ENCODE results near the gene WDPCP. TPM values are rescaled to one million over a fixed set of nuclear protein-coding genes. Genes with fewer than 3 reads are reported as not detected.
"Not testable (repeated sequence)": the region's sequence is repeated elsewhere in the genome, so short reads cannot be mapped to it uniquely, and the experiment has no call there.

The WDPCP gene
- total RNA-seq, 2 experiments from 2014 or later: 7.8 to 8.0 TPM

DNA sequence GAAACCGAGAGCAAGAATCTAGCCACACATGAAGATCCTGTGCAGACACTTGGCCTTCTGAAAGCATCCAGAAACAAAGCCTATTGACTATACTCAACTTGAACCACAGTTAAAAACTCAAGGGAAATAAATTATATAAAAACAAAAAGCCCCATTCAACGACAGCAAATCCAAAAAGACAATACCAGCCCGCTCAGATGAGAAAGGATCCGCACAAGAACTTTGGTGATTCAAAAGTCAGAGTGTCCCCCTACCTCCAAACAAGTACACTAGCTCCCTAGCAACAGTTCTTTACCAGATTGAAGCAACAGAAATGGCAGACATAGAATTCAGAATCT lies 163.2 kb downstream of the WDPCP start:
- H3K9me3 Mint-ChIP-seq: peaks cover 14% of the 10 kb centered on the region
- no peak overlapping the region for H3K4me3 Mint-ChIP-seq
- no peaks in the 10 kb centered on the region for H3K4me1 Mint-ChIP-seq
- H3K36me3 Mint-ChIP-seq: peaks cover 37% of the 10 kb centered on the region
- no peaks in the 10 kb centered on the region for H3K27me3 Mint-ChIP-seq
- DNase-seq: no peak
- no peak overlapping the region for H3K27ac Mint-ChIP-seq

GRCh38 chr2:63424329-63425078 lies 163.8 kb downstream of the WDPCP start:
- no peaks in the 10 kb centered on the region for H3K4me1 Mint-ChIP-seq
- H3K36me3 Mint-ChIP-seq: peaks cover 34% of the 10 kb centered on the region
- DNase-seq: peak; percentile 3
- H3K27ac Mint-ChIP-seq: no peak overlapping the region
- no peak overlapping the region for H3K4me3 Mint-ChIP-seq
- H3K27me3 Mint-ChIP-seq: no peaks in the 10 kb centered on the region
- peaks cover 14% of the 10 kb centered on the region for H3K9me3 Mint-ChIP-seq

GRCh38 chr2:63422556-63422955 lies 165.7 kb downstream of the WDPCP start:
- DNase-seq: no peak
- peaks cover 20% of the 10 kb centered on the region for H3K36me3 Mint-ChIP-seq
- H3K4me3 Mint-ChIP-seq: no peak overlapping the region
- no peaks in the 10 kb centered on the region for H3K4me1 Mint-ChIP-seq
- peaks cover 4% of the 10 kb centered on the region for H3K9me3 Mint-ChIP-seq
- H3K27ac Mint-ChIP-seq: no peak overlapping the region
- H3K27me3 Mint-ChIP-seq: no peaks in the 10 kb centered on the region

DNA sequence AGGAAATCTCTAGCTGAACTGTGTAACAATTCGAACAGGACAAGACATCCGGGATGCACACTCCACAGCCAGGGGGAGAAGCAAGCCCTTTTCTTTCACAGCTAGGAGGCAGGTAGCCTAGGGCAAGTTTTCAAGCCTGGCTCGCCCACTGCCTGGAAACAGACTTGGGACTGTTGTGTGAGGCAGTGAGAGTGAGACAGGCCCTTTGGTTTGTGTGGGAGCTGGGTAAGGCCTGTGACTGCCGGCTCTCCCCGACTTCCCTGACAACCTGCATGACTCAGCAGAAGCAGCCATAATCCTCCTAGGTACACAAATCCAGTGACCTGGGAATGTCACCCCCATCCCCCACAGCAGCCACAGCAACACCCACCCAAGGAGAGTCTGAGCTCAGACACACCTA lies 179.7 kb downstream of the WDPCP start:
- DNase-seq: no peak
- H3K4me3 Mint-ChIP-seq: no peak overlapping the region
- H3K36me3 Mint-ChIP-seq: peaks cover 6% of the 10 kb centered on the region
- H3K9me3 Mint-ChIP-seq: no peaks in the 10 kb centered on the region
- H3K27me3 Mint-ChIP-seq: no peaks in the 10 kb centered on the region
- no peak overlapping the region for H3K27ac Mint-ChIP-seq
- H3K4me1 Mint-ChIP-seq: no peaks in the 10 kb centered on the region

DNA sequence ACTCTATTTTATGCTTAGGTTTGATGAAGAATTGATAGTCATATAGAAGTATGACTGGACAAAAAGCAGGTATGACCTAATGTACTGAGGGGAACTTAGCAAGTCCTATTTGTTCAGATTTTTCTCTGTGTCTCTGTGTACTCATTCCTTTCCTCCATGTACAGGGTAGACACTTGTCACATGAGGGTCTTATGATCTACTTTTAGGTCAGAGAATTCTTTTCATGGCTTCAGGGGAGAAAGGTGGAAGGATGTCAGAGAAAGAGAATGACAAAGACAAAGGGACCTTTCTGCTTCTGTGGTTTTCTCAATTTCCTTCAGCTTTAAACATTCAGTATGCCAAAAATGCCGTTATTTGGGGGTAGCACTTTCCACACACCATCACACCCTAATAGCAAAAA lies 181.6 kb downstream of the WDPCP start:
- Mint-ChIP-seq H3K4me1 (no peaks in the 10 kb centered on the region), H3K9me3 (peaks cover 7% of the 10 kb centered on the region), H3K27me3 (no peaks in the 10 kb centered on the region), H3K36me3 (peaks cover 19% of the 10 kb centered on the region), H3K27ac (no peak overlapping the region), H3K4me3 (no peak overlapping the region)
- DNase-seq: no peak

GRCh38 chr2:63403820-63404219 lies 184.5 kb downstream of the WDPCP start:
- no peaks in the 10 kb centered on the region for H3K4me1 Mint-ChIP-seq
- H3K27ac Mint-ChIP-seq: no peak overlapping the region
- no peak overlapping the region for H3K4me3 Mint-ChIP-seq
- H3K36me3 Mint-ChIP-seq: peaks cover 21% of the 10 kb centered on the region
- no peaks in the 10 kb centered on the region for H3K27me3 Mint-ChIP-seq
- peaks cover 7% of the 10 kb centered on the region for H3K9me3 Mint-ChIP-seq
- no peak for DNase-seq

GRCh38 chr2:63402889-63403288 lies 185.4 kb downstream of the WDPCP start:
- not testable (repeated sequence) for DNase-seq, H3K27me3 Mint-ChIP-seq, H3K4me1 Mint-ChIP-seq, H3K4me3 Mint-ChIP-seq, H3K27ac Mint-ChIP-seq, H3K9me3 Mint-ChIP-seq
- H3K36me3 Mint-ChIP-seq: peaks cover 21% of the 10 kb centered on the region

DNA sequence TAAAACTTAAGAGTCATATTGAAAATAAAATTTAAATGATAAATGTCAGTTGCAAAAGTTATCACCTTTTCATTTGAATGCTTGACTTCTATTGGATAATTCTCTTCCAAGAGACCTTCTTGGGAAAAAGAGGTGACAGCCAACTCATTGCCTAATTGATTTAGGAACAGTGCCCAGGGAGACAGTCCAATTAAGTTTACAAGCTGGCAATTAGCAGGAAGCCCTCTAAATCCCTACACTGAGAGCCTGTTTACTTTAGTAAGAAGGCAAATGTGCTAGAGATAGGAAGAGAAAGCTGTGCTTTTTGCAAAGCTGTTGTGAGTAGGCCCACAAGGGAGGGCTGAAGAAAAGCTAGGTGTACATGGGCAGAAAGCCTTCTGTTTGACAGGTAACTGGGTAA lies 189.1 kb downstream of the WDPCP start:
- no peak overlapping the region for H3K4me3 Mint-ChIP-seq

GRCh38 chr2:63379451-63379850 lies 208.8 kb downstream of the WDPCP start:
- H3K27ac Mint-ChIP-seq: no peak overlapping the region

More for the DNA sequence above, 189.1 kb downstream of the WDPCP start:
- Mint-ChIP-seq H3K4me1 (no peaks in the 10 kb centered on the region), H3K9me3 (peaks cover 16% of the 10 kb centered on the region), H3K36me3 (peaks cover 32% of the 10 kb centered on the region), H3K27me3 (no peaks in the 10 kb centered on the region), H3K27ac (no peak overlapping the region)
- no peak for DNase-seq

DNA sequence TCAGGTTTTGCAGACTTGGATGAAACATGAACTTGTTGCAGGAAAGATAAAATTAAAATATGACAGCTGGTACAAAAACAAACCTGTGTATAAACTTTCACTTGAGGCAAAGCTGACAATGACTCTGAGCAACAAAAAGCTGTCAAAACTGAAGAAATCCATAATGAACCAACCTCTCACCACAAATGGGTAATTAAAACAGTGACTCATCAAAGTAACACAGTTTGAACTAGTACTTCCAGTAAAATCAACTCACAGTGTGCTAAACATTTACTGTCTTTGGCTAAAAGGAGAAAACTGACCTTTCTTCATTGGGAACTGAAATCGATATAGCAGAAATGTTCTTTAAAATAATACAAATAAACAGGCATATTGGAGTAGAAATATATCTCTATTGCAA lies 209.7 kb downstream of the WDPCP start:
- no peaks in the 10 kb centered on the region for H3K4me1 Mint-ChIP-seq
- no peak overlapping the region for H3K27ac Mint-ChIP-seq
- H3K36me3 Mint-ChIP-seq: peaks cover 19% of the 10 kb centered on the region
- H3K9me3 Mint-ChIP-seq: peaks cover 2% of the 10 kb centered on the region
- DNase-seq: no peak
- no peaks in the 10 kb centered on the region for H3K27me3 Mint-ChIP-seq
- no peak overlapping the region for H3K4me3 Mint-ChIP-seq

More at GRCh38 chr2:63379451-63379850, 208.8 kb downstream of the WDPCP start:
- no peak for DNase-seq
- no peaks in the 10 kb centered on the region for H3K9me3 Mint-ChIP-seq
- H3K4me1 Mint-ChIP-seq: no peaks in the 10 kb centered on the region
- no peaks in the 10 kb centered on the region for H3K27me3 Mint-ChIP-seq
- no peak overlapping the region for H3K4me3 Mint-ChIP-seq
- H3K36me3 Mint-ChIP-seq: peaks cover 14% of the 10 kb centered on the region

GRCh38 chr2:63374341-63374740 lies 213.9 kb downstream of the WDPCP start:
- Mint-ChIP-seq H3K27ac (no peak overlapping the region), H3K27me3 (no peaks in the 10 kb centered on the region), H3K4me1 (no peaks in the 10 kb centered on the region), H3K36me3 (peaks cover 28% of the 10 kb centered on the region), H3K9me3 (peaks cover 18% of the 10 kb centered on the region), H3K4me3 (no peak overlapping the region)
- DNase-seq: no peak

GRCh38 chr2:63372549-63372948 lies 215.7 kb downstream of the WDPCP start:
- Mint-ChIP-seq H3K9me3 (peaks cover 18% of the 10 kb centered on the region), H3K4me3 (no peak overlapping the region), H3K27me3 (no peaks in the 10 kb centered on the region), H3K27ac (no peak overlapping the region), H3K4me1 (no peaks in the 10 kb centered on the region), H3K36me3 (peaks cover 33% of the 10 kb centered on the region)
- no peak for DNase-seq

- no peaks in the 10 kb centered on the region for H3K4me1 Mint-ChIP-seq
- no peaks in the 10 kb centered on the region for H3K27me3 Mint-ChIP-seq
- H3K9me3 Mint-ChIP-seq: peaks cover 18% of the 10 kb centered on the region
Observed at GRCh38 chr2:63369146-63369545, 219.1 kb downstream of the WDPCP start.

GRCh38 chr2:63364866-63365265 lies 223.4 kb downstream of the WDPCP start:
- H3K9me3 Mint-ChIP-seq: no peaks in the 10 kb centered on the region
- H3K4me3 Mint-ChIP-seq: no peak overlapping the region

More at GRCh38 chr2:63369146-63369545, 219.1 kb downstream of the WDPCP start:
- Mint-ChIP-seq H3K4me3 (no peak overlapping the region), H3K27ac (no peak overlapping the region), H3K36me3 (peaks cover 29% of the 10 kb centered on the region)
- DNase-seq: no peak

GRCh38 chr2:63357722-63358121 lies 230.6 kb downstream of the WDPCP start:
- not testable (repeated sequence) for H3K4me1 Mint-ChIP-seq, H3K27me3 Mint-ChIP-seq, DNase-seq, H3K4me3 Mint-ChIP-seq, H3K27ac Mint-ChIP-seq
- Mint-ChIP-seq H3K36me3 (peaks cover 52% of the 10 kb centered on the region), H3K9me3 (peaks cover 21% of the 10 kb centered on the region)

More at GRCh38 chr2:63364866-63365265, 223.4 kb downstream of the WDPCP start:
- no peaks in the 10 kb centered on the region for H3K27me3 Mint-ChIP-seq
- DNase-seq: no peak
- no peak overlapping the region for H3K27ac Mint-ChIP-seq
- H3K36me3 Mint-ChIP-seq: peaks cover 8% of the 10 kb centered on the region
- no peaks in the 10 kb centered on the region for H3K4me1 Mint-ChIP-seq

DNA sequence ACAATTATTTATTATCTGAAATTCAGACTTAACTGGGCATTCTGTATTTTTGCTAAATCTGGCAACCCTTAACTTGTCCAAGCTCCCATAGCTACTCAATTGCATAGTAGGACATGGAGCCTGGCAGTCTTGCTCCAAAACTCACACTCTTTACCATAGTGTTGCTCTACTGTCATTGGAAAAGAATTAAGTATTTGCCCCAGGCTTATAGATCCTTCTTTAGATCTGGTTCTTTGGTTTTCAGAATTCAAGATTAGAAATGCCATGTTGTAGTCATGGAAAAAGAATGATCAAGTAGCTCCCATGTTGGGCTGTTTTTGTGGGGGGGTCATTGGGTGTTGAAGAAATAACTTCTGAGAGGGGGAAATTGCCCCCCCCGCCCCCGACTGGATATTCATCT lies 240.9 kb downstream of the WDPCP start:
- H3K27me3 Mint-ChIP-seq: no peaks in the 10 kb centered on the region
- H3K9me3 Mint-ChIP-seq: peaks cover 24% of the 10 kb centered on the region
- H3K36me3 Mint-ChIP-seq: peaks cover 56% of the 10 kb centered on the region
- DNase-seq: no peak
- H3K4me1 Mint-ChIP-seq: no peaks in the 10 kb centered on the region
- no peak overlapping the region for H3K4me3 Mint-ChIP-seq
- H3K27ac Mint-ChIP-seq: no peak overlapping the region
